Measurements from ENCODE around the gene ARPC4.

DNA sequence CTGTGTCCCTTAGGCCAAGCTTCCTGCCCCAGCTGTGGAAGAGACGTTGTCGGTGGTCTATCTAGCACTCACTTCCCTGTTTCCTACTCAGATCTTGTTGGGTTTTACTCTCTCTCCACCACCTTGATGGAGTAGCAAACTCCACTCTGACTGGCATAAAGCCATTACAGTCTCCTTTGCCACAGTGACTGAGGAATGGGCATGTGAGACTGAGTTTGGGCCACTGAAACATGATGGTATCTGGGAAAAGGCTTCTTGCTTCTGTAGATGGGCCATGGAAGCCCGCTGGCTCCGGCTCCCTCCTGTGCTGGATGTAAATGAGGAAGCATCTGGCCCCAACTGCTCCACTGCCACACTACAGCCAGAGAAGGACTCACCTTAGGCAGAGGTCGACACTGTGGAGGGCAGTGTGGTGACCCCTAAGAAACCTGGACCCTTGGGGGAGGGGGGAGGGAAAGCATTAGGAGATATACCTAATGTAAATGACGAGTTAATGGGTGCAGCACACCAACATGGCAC is 13.7 kb upstream of the ARPC4 start:
- TF ChIP-seq POLR2A (IDR thresholded peaks at IDR 0.05), result no peak
- TF ChIP-seq, protein P1, sequence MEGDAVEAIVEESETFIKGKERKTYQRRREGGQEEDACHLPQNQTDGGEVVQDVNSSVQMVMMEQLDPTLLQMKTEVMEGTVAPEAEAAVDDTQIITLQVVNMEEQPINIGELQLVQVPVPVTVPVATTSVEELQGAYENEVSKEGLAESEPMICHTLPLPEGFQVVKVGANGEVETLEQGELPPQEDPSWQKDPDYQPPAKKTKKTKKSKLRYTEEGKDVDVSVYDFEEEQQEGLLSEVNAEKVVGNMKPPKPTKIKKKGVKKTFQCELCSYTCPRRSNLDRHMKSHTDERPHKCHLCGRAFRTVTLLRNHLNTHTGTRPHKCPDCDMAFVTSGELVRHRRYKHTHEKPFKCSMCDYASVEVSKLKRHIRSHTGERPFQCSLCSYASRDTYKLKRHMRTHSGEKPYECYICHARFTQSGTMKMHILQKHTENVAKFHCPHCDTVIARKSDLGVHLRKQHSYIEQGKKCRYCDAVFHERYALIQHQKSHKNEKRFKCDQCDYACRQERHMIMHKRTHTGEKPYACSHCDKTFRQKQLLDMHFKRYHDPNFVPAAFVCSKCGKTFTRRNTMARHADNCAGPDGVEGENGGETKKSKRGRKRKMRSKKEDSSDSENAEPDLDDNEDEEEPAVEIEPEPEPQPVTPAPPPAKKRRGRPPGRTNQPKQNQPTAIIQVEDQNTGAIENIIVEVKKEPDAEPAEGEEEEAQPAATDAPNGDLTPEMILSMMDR (IDR thresholded peaks at IDR 0.05 in 4 of 5, conservative IDR thresholded peaks at IDR 0.05 in 1 of 5), result no peak

All from gastrocnemius medialis (tissue), 4 donors.